ENCODE data around the gene SRSF10. TPM values are rescaled to one million over a fixed set of nuclear protein-coding genes. Genes with fewer than 3 reads are reported as not detected.

SRSF10 gene
- total RNA-seq (10 to 100 TPM; 49.8 to 59.0 (median 53.0) TPM), polyA plus RNA-seq (39.8 TPM)
- long read RNA-seq, donor 1, partial matches to known transcripts: 1 of 12 reads
- long read RNA-seq, donor 1, other reads (novel, unspliced or antisense): 10 of 12 reads
- long read RNA-seq, donor 2, partial matches to known transcripts: 2 of 4 reads
- long read RNA-seq, donor 2, other reads (novel, unspliced or antisense): 2 of 4 reads
- long read RNA-seq, donor 3, partial matches to known transcripts: 5 of 39 reads
- long read RNA-seq, donor 3, other reads (novel, unspliced or antisense): 24 of 39 reads
- long read RNA-seq, donor 4, partial matches to known transcripts: 1 of 6 reads
- long read RNA-seq, donor 4, other reads (novel, unspliced or antisense): 4 of 6 reads

DNA sequence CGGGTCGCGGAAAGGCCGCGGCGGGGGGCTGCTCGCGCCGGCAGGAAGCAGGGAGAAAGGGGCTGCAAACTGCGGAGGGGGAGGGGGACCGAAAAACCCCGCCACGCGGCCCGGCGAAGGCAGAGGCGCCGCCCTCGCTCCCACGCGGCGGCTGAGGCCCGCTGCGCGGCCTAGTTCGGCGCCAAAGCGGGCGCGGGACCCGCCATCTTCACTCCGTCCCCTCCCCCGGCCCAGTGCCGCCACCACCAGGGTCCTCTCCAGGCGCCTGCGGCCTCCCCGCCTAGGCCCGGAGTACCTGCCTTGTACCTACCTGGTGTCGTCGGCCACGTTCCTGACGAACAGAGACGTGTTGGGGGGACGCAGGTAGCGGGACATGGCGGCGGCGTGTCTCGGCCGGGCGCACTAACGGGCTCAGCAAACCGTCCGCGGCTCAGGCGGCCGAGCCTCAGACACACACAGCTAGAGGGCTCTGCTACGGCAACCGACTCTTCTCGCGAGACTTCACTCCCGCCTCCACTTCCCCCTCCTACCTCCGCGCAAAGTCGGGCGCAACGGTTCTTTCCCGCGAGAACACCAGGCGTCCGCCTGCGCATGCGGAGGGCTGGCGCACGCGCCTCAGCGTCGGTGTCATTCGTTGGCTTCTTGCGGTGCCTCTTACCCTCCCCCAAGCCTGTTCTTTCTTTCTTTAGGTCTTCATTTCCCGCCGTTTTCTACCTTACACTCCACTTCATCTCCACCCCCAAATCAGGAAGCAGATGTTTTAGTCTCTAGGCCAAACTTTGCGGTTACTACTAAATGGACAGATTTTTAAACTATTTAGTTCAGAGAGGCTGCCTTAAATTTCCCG, at the start of gene SRSF10:
Gene SRSF10 (minus strand): TSS at position 447 of the 847 bp plus-strand sequence. CDS start 72 bp downstream, at position 375.
- intact Hi-C loops (cut with DNase I): loop anchor here in 3 of 4 donors (2.0 to 10.0 kb wide), 3 partner anchors 37 to 45 kb away; no protein-coding TSS in a partner anchor

DNA sequence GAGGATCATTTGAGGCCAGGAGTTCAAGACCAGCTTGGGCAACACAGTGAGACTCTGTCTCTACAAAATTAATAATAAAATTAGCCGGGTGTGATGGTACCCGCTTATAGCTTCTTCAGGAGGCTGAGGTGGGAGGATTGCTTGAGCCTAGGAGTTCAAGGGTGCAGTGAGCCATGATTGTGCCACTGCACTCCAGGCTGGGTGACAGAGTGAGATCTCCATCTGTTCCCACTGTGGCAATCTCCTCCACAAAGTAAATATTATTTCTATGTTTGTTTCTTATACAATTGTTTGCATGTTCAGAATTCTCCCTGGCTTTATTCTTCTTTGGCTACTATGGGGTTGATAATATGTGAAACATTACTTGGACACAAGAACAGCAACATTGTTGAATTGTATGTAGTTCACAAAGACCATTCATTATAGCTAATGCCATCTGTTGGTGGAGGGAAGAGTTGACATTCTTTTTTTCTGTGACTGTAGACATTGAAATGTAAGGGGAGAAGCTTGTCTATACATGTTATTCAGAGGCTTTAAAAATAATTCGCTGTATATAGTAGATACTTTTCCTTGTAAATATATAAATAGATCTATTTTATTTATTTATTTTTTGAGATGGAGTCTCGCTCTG, 47.8 kb upstream of the SRSF10 start:
- no peak for DNase-seq
- no peak overlapping the region for H3K4me3 ChIP-seq (ENCODE audit: low read length)
- ATAC-seq: peak; percentile 65 to 75
- H3K27me3 ChIP-seq (ENCODE audit: control insufficient read depth, insufficient read depth): no peaks in the 10 kb centered on the region
- H3K4me1 ChIP-seq (ENCODE audit: control insufficient read depth, insufficient read depth, low read length): no peaks in the 10 kb centered on the region
- H3K27ac ChIP-seq (ENCODE audit: low read length): no peak overlapping the region
- WGBS: 71% methylated on average over 4 of the region's 4 CpGs
- H3K9me3 ChIP-seq (ENCODE audit: control insufficient read depth, low read length): no peaks in the 10 kb centered on the region
- intact Hi-C loops (cut with DNase I): loop anchor here in 3 of 4 donors (5.0 to 10.0 kb wide), 3 partner anchors 53 to 73 kb away; partner anchors contain the start of gene PNRC2 (in 2 of the 3)

More for the DNA sequence above, at the start of gene SRSF10:
- DNase-seq (peak; percentile 98 to 99 (median 99)), ATAC-seq (peak; percentile 99)
- no peaks in the 10 kb centered on the region for H3K9me3 ChIP-seq (ENCODE audit: control insufficient read depth, low read length)
- WGBS: under 1% methylated on average over 84 of the region's 84 CpGs
- peaks cover 6% of the 10 kb centered on the region for H3K4me1 ChIP-seq (ENCODE audit: control insufficient read depth, insufficient read depth, low read length)
- peak within 1 kb of the TSS; percentile 100 for H3K27ac ChIP-seq (ENCODE audit: low read length)
- H3K4me3 ChIP-seq (ENCODE audit: low read length): peak within 1 kb of the TSS; percentile 88
- no peaks in the 10 kb centered on the region for H3K27me3 ChIP-seq (ENCODE audit: control insufficient read depth, insufficient read depth)

DNA sequence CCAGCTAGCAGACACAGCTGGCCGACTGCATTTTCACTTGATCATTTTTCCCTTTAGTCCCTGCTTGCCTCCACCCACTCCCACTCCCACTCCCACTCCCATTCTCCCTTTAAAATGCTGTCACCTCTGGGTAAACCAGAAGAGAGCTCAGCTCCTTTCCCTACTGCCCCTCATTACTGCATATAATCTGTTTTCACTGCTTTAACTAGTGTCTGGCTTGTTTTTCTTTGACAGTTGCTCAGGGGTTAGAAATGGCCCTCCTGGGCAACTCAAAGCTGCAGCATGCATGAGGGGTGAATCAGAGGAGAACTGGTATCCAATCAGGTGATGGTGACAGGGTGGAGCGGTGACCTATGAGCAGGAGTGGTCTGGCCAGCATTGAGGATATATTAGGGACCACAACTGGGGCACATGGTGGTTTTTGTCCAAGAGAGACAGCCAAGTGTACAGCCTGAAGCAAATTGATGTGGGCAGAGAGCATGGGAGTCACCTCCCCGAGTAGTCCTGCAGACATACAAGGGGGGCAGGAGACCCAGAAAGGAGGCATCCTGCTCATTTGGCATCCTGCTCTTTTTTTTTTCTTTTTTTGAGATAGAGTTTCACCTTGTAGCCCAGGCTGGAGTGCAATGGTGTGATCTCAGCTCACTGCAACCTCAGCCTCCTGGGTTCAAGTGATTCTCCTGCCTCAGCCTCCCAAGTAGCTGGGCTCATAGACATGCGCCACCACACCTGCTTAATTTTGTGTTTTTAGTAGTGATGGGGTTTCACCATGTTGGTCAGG, 42.6 kb upstream of the SRSF10 start:
- Histone ChIP-seq H3K27ac (ENCODE audit: low read length) (no peak overlapping the region), H3K4me1 (ENCODE audit: control insufficient read depth, insufficient read depth, low read length) (peaks cover 10% of the 10 kb centered on the region), H3K9me3 (ENCODE audit: control insufficient read depth, low read length) (no peaks in the 10 kb centered on the region), H3K27me3 (ENCODE audit: control insufficient read depth, insufficient read depth) (no peaks in the 10 kb centered on the region), H3K4me3 (ENCODE audit: low read length) (no peak overlapping the region)
- DNase-seq (no peak), ATAC-seq (no peak)
- intact Hi-C loops (cut with DNase I): loop anchor here in 2 of 4 donors (10.0 kb wide), 2 partner anchors 48 to 68 kb away; partner anchors contain the start of gene PNRC2 (in 1 of the 2)
- WGBS: 83% methylated on average over 4 of the region's 4 CpGs

DNA sequence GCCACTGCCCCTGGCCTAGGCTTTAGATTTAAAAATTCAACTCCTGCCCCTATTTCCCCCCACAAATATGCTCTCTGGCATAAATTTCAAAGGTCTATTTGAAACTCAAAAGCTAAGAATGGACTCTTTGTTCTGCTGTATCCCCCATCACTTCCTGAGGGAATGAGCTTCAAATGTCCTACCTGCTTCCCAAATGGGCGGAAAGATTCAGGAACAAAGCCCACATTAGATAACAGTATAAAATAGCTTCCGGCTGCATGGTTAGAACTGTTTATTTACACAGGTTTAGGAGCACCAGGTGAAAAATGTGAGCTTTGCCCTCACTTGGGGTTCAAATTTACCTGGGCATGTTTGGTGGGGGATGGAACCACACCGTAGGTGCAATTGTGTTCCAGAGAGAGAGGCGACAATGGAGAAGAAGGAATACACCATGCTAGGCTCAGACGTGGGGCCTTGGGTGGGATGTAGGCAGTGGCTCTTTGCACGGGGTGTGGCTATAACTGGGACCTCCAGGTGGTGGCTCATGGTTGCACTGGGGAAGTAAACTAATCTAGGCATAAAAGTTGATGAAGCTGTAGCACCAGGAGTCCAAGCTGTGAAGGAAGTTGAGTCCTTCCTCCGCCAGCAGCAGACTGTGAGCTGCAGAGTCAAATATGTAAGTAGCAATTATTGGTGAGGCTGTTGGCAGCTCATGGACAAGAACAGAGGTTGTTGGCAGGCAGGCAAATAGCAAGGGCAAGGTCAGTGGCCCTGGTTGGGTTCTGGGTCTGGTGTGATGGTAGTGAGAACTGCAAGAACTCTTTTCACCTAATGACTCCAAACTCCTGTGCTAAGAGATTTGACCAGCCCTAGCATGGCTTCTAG, 41.5 kb upstream of the SRSF10 start:
- ATAC-seq: no peak
- peaks cover 10% of the 10 kb centered on the region for H3K4me1 ChIP-seq (ENCODE audit: control insufficient read depth, insufficient read depth, low read length)
- WGBS: 88% methylated on average over 7 of the region's 7 CpGs

DNA sequence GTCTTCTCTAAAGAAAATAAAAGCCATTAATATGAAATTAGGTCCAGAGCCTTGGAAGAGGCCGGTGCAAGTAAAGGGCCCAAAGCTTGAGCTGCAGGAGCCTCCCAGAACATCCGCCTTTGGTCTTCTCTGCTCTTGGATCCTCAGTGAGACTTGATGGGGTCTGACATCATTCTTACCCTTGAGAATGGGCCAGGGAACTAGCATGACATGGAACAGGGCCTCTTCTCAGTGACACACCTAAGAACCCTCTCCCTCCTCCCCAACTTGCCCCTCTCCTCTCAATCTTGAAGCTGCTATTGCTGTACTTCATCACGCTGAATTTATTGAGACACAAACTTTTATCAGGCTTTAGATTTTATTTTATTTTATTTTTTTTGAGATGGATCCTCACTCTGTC, 40.3 kb upstream of the SRSF10 start:
- no peak for ATAC-seq
- Histone ChIP-seq H3K4me1 (ENCODE audit: control insufficient read depth, insufficient read depth, low read length) (peaks cover 10% of the 10 kb centered on the region), H3K4me3 (ENCODE audit: low read length) (no peak overlapping the region), H3K27me3 (ENCODE audit: control insufficient read depth, insufficient read depth) (no peaks in the 10 kb centered on the region), H3K9me3 (ENCODE audit: control insufficient read depth, low read length) (no peaks in the 10 kb centered on the region), H3K27ac (ENCODE audit: low read length) (peak overlapping the region; percentile 75)
- DNase-seq: no peak
- intact Hi-C loops (cut with DNase I): loop anchor here in 2 of 4 donors (10.0 kb wide), 2 partner anchors 46 to 66 kb away; partner anchors contain the start of gene PNRC2 (in 1 of the 2)
- WGBS: 75% methylated on average over 3 of the region's 3 CpGs

More for the DNA sequence above, 41.5 kb upstream of the SRSF10 start:
- H3K4me3 ChIP-seq (ENCODE audit: low read length): no peak overlapping the region
- H3K27ac ChIP-seq (ENCODE audit: low read length): peak overlapping the region; percentile 48
- no peaks in the 10 kb centered on the region for H3K27me3 ChIP-seq (ENCODE audit: control insufficient read depth, insufficient read depth)
- DNase-seq: no peak
- intact Hi-C loops (cut with DNase I): loop anchor here in 2 of 4 donors (10.0 kb wide), 2 partner anchors 47 to 67 kb away; partner anchors contain the start of gene PNRC2 (in 1 of the 2)
- no peaks in the 10 kb centered on the region for H3K9me3 ChIP-seq (ENCODE audit: control insufficient read depth, low read length)

DNA sequence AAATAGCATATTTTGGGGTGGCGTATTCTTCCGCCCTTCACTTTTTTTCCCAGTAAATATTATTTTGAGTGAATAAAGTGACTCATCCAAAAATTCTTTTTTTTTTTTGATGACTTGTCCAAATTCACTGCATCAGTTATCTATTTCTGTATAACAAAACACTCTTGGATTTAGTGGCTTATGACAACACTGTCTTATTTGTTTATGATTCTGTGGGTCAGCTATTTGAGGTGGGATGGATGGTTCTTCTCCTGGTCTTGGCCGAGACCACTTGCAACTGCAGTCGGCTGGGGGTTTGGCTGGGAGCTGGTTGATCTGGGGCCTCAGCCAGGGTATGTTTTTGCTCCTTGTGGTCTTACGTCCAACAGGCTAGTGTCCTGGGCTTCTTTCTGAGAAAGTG, 39.9 kb upstream of the SRSF10 start:
- no peak for ATAC-seq

DNA sequence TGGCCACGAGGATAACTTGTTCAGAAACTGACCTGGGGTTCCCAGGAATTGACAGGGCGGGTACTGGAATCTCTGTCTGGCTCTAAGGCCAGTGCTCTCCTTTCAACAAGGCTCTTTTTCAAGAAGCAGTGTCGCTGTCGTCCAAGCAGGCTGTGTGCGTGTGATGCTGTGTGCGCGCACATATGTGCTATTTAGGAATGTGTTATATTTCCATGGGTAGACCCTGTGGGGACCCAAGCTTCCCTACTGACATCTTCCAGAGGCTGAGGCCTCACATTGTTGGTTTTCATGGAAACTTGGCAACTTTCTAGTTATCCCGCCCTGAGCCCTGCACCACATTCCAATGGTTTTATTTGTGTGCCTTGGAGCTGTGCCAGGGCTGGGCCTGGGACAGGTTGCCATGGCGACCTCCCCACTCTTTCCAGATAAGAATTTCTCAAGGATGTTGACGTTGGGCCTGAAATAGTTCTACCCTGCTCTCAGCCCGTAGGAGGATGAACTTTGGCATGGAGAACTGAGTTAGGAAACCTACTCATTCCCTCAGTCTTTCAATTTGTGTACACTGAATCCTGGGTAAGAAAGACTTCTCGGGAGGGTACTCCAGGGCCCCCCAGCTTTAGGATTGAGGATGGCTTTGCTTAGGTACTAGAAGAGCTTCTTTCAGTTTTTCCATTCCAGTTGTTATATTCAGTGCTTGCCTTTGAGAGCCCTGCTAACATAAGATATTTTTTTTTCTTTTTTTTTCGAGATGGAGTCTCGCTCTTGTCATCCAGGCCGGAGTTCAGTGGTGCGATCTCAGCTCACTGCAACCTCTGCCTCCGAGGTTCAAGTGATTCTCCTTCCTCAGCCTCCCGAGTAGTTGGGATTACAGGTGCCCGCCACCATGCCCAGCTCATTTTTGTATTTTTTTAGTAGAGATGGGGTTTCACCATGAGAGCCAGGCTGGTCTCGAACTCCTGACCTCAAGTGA, 38.8 kb upstream of the SRSF10 start:
- DNase-seq (peak; percentile 97 to 99 (median 98)), ATAC-seq (peak; percentile 93 to 94)
- Histone ChIP-seq H3K4me3 (ENCODE audit: low read length) (no peak overlapping the region), H3K27me3 (ENCODE audit: control insufficient read depth, insufficient read depth) (no peaks in the 10 kb centered on the region), H3K4me1 (ENCODE audit: control insufficient read depth, insufficient read depth, low read length) (peaks cover 10% of the 10 kb centered on the region), H3K27ac (ENCODE audit: low read length) (peak overlapping the region; percentile 93), H3K9me3 (ENCODE audit: control insufficient read depth, low read length) (no peaks in the 10 kb centered on the region)
- 28% methylated on average over 20 of the region's 20 CpGs for WGBS
- intact Hi-C loops (cut with DNase I): loop anchor here in 2 of 4 donors (2.0 to 5.0 kb wide), 2 partner anchors 37 to 38 kb away; partner anchors contain the start of gene SRSF10 (in 2 of the 2)

More for the DNA sequence above, 39.9 kb upstream of the SRSF10 start:
- no peaks in the 10 kb centered on the region for H3K27me3 ChIP-seq (ENCODE audit: control insufficient read depth, insufficient read depth)
- no peak overlapping the region for H3K4me3 ChIP-seq (ENCODE audit: low read length)
- H3K9me3 ChIP-seq (ENCODE audit: control insufficient read depth, low read length): no peaks in the 10 kb centered on the region
- peak; percentile 22 to 76 (median 74) for DNase-seq
- peak overlapping the region; percentile 75 for H3K27ac ChIP-seq (ENCODE audit: low read length)
- intact Hi-C loops (cut with DNase I): loop anchor here in 2 of 4 donors (10.0 kb wide), 2 partner anchors 45 to 65 kb away; partner anchors contain the start of gene PNRC2 (in 1 of the 2)
- 52% methylated on average over 5 of the region's 5 CpGs for WGBS
- peaks cover 10% of the 10 kb centered on the region for H3K4me1 ChIP-seq (ENCODE audit: control insufficient read depth, insufficient read depth, low read length)

Measured in right cardiac atrium (tissue), 5 donors.